Upper lobe of left lung (tissue), 4 donors: ENCODE results near the gene COL23A1.

Experiments used
- EP300 ChIP-seq, 4 donors: sonication (generic); formaldehyde crosslinking; IDR thresholded peaks; one replicate each; pipeline ENCODE4 v1.5.1; 2017; ENCODE audit warnings: antibody characterized with exemption in 4 of 4, control low read depth in 2 of 4
- POLR2A ChIP-seq, 4 donors: fragments of 450-650 bp; IDR thresholded peaks; one replicate each; pipeline ENCODE4 v1.5.1; 2016 to 2017; ENCODE audit warnings: antibody characterized with exemption in 4 of 4, mild to moderate bottlenecking in 2 of 4
- TF ChIP-seq, protein P1 (sequence below), 6 experiments: fragments of 450-650 bp in 4 of 6; fragments of 200-600 bp in 2 of 6; sonication (generic) in 2 of 6; IDR thresholded peaks; one replicate each; pipeline ENCODE4 v1.5.1; 2016 to 2019; ENCODE audit warnings: antibody characterized with exemption in 6 of 6

DNA sequence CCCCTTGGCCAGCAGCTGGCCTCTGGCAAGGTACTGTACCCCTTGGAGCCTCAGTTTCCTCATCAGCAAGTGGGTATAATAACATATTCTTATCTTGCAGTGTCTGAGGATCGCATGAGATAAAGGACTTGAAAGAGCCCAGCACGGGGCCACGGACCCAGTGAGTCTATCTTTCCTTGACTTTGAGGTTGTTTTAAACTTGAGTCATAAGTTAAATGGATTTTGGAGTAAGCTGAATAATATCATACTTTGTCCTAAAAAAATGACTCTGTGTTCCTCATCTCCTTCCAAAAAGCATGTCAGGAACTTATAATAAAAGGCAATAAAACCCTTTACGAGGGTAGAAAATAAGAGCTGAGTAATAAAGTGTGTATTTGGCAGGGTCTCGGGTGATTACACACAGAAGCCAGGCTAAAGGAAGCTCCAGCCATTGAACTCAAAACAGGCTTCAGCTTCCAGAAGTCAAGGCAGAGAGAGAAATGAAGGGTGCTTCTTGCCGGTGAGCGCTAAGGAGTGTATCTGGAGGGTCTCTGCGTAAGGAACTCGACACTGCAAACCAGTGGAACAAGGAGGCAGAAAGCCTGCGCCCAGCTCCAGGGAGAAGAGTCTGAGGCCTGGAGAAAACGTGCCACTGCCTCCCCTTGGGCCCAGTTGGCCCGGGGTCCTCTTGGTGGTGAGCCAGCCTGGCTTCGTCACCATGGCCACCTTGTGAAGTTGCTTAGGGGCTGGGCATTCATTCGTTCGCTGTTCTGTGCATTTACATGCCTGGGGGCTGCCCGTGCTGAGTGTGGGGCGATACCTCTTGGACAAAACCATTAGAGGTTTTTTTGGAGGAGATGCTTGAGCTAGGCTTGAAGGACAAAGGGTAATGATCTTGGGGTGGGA, 285.2 kb downstream of the COL23A1 start:
- TF ChIP-seq POLR2A (IDR thresholded peaks at IDR 0.05) (no peak), EP300 (IDR thresholded peaks at IDR 0.05) (no peak)
- TF ChIP-seq, protein P1, sequence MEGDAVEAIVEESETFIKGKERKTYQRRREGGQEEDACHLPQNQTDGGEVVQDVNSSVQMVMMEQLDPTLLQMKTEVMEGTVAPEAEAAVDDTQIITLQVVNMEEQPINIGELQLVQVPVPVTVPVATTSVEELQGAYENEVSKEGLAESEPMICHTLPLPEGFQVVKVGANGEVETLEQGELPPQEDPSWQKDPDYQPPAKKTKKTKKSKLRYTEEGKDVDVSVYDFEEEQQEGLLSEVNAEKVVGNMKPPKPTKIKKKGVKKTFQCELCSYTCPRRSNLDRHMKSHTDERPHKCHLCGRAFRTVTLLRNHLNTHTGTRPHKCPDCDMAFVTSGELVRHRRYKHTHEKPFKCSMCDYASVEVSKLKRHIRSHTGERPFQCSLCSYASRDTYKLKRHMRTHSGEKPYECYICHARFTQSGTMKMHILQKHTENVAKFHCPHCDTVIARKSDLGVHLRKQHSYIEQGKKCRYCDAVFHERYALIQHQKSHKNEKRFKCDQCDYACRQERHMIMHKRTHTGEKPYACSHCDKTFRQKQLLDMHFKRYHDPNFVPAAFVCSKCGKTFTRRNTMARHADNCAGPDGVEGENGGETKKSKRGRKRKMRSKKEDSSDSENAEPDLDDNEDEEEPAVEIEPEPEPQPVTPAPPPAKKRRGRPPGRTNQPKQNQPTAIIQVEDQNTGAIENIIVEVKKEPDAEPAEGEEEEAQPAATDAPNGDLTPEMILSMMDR (IDR thresholded peaks at IDR 0.05), result no peak
